ENCODE measurements around the gene GGCT. TPM values are rescaled to one million over a fixed set of nuclear protein-coding genes. Genes with fewer than 3 reads are reported as not detected.

The GGCT gene
- total and polyA plus RNA-seq, 2 donors from 2014 or later, result 23.8 to 70.1 TPM

- DNase-seq (no peak), FAIRE-seq (no peak)
- H3K27me3 ChIP-seq (ENCODE audit: control insufficient read depth, insufficient read depth, low read length), result no peaks in the 10 kb centered on the region
- peaks cover 0 to 5% (median 2%) of the 10 kb centered on the region in 3 donors for H3K36me3 ChIP-seq (ENCODE audit: control insufficient read depth in 2 of 3, insufficient read depth in 3 of 3, low read length in 3 of 3)
- peaks cover 0 to 12% (median 4%) of the 10 kb centered on the region in 3 donors for H3K4me1 ChIP-seq (ENCODE audit: control insufficient read depth in 2 of 3, insufficient read depth in 2 of 3, low read depth in 1 of 3, low read length in 3 of 3)
- intact Hi-C loops (cut with DNase I), result no loop called here
- H3K9me3 ChIP-seq (ENCODE audit: control insufficient read depth in 2 of 3, insufficient read depth in 1 of 3, low read length in 3 of 3), result no peaks in the 10 kb centered on the region
- no peak overlapping the region for H3K4me3 ChIP-seq (ENCODE audit: low read length in 3 of 3)
- no peak overlapping the region for H3K9ac ChIP-seq (ENCODE audit: low read length in 3 of 3)
- no peak overlapping the region for H3K27ac ChIP-seq (ENCODE audit: low read depth in 2 of 2, low read length in 2 of 2)
- no peak for TF ChIP-seq CTCF (IDR thresholded peaks at IDR 0.05; ENCODE audit: borderline replicate concordance, extremely low read depth, insufficient read depth)
These were observed 3.4 kb downstream of the GGCT start for GRCh38 chr7:30501264-30501663.

- no peaks in the 10 kb centered on the region for H3K4me1 ChIP-seq (ENCODE audit: control insufficient read depth in 2 of 3, insufficient read depth in 2 of 3, low read depth in 1 of 3, low read length in 3 of 3)
- FAIRE-seq (no peak), DNase-seq (no peak)
- peaks cover 0 to 6% (median 2%) of the 10 kb centered on the region in 3 donors for H3K36me3 ChIP-seq (ENCODE audit: control insufficient read depth in 2 of 3, insufficient read depth in 3 of 3, low read length in 3 of 3)
- no peak for TF ChIP-seq CTCF (IDR thresholded peaks at IDR 0.05; ENCODE audit: borderline replicate concordance, extremely low read depth, insufficient read depth)
- no peak overlapping the region for H3K4me3 ChIP-seq (ENCODE audit: low read length in 3 of 3)
- intact Hi-C loops (cut with DNase I), result no loop called here
- no peaks in the 10 kb centered on the region for H3K9me3 ChIP-seq (ENCODE audit: control insufficient read depth in 2 of 3, insufficient read depth in 1 of 3, low read length in 3 of 3)
- H3K27ac ChIP-seq (ENCODE audit: low read depth in 2 of 2, low read length in 2 of 2), result no peak overlapping the region
- H3K27me3 ChIP-seq (ENCODE audit: control insufficient read depth, insufficient read depth, low read length), result no peaks in the 10 kb centered on the region
- no peak overlapping the region for H3K9ac ChIP-seq (ENCODE audit: low read length in 3 of 3)
These were observed 11.4 kb downstream of the GGCT start for GRCh38 chr7:30493228-30493627.

GRCh38 chr7:30491417-30491816 is 13.2 kb downstream of the GGCT start:
- FAIRE-seq (peak; percentile 66), DNase-seq (no peak)
- intact Hi-C loops (cut with DNase I), result no loop called here
- no peak for TF ChIP-seq CTCF (IDR thresholded peaks at IDR 0.05; ENCODE audit: borderline replicate concordance, extremely low read depth, insufficient read depth)
- Histone ChIP-seq H3K27ac (ENCODE audit: low read depth in 2 of 2, low read length in 2 of 2) (no peak overlapping the region), H3K9ac (ENCODE audit: low read length in 3 of 3) (no peak overlapping the region), H3K4me3 (ENCODE audit: low read length in 3 of 3) (no peak overlapping the region), H3K4me1 (ENCODE audit: control insufficient read depth in 2 of 3, insufficient read depth in 2 of 3, low read depth in 1 of 3, low read length in 3 of 3) (no peaks in the 10 kb centered on the region), H3K27me3 (ENCODE audit: control insufficient read depth, insufficient read depth, low read length) (no peaks in the 10 kb centered on the region), H3K36me3 (ENCODE audit: control insufficient read depth in 2 of 3, insufficient read depth in 3 of 3, low read length in 3 of 3) (peaks cover 0 to 2% (median 0%) of the 10 kb centered on the region in 3 donors), H3K9me3 (ENCODE audit: control insufficient read depth in 2 of 3, insufficient read depth in 1 of 3, low read length in 3 of 3) (no peaks in the 10 kb centered on the region)

- no peak for TF ChIP-seq CTCF (IDR thresholded peaks at IDR 0.05; ENCODE audit: borderline replicate concordance, extremely low read depth, insufficient read depth)
- intact Hi-C loops (cut with DNase I), result no loop called here
- Histone ChIP-seq H3K4me1 (ENCODE audit: control insufficient read depth in 2 of 3, insufficient read depth in 2 of 3, low read depth in 1 of 3, low read length in 3 of 3) (no peaks in the 10 kb centered on the region), H3K27me3 (ENCODE audit: control insufficient read depth, insufficient read depth, low read length) (no peaks in the 10 kb centered on the region), H3K4me3 (ENCODE audit: low read length in 3 of 3) (no peak overlapping the region), H3K27ac (ENCODE audit: low read depth in 2 of 2, low read length in 2 of 2) (no peak overlapping the region), H3K9me3 (ENCODE audit: control insufficient read depth in 2 of 3, insufficient read depth in 1 of 3, low read length in 3 of 3) (no peaks in the 10 kb centered on the region), H3K9ac (ENCODE audit: low read length in 3 of 3) (no peak overlapping the region), H3K36me3 (ENCODE audit: control insufficient read depth in 2 of 3, insufficient read depth in 3 of 3, low read length in 3 of 3) (no peaks in the 10 kb centered on the region)
- DNase-seq (no peak), FAIRE-seq (no peak)
These were observed 17.3 kb downstream of the GGCT start for GRCh38 chr7:30487371-30487770.
